KOPT-K1 (cell line): Measurements from ENCODE around the gene PRDM16.

Experiments used
- H3K27ac ChIP-seq: fragments of 200-600 bp; sonication (generic); 2 replicates; pipeline ENCODE4 v1.5.1; 2016; ENCODE audit warnings: antibody characterized with exemption, mild to moderate bottlenecking, low read depth, low read length; ENCODE audit not compliant: poor library complexity, severe bottlenecking
- H3K36me3 ChIP-seq: fragments of 200-600 bp; sonication (generic); 2 replicates; pipeline ENCODE4 v1.5.1; 2017; ENCODE audit warnings: antibody characterized with exemption, mild to moderate bottlenecking, low read length, moderate library complexity; ENCODE audit not compliant: insufficient read depth
- H3K9me3 ChIP-seq: fragments of 200-600 bp; sonication (generic); 2 replicates; pipeline ENCODE4 v1.5.1; 2017; ENCODE audit warnings: antibody characterized with exemption, low read length, mild to moderate bottlenecking; ENCODE audit not compliant: insufficient read depth, poor library complexity, severe bottlenecking

PRDM16 gene

DNA sequence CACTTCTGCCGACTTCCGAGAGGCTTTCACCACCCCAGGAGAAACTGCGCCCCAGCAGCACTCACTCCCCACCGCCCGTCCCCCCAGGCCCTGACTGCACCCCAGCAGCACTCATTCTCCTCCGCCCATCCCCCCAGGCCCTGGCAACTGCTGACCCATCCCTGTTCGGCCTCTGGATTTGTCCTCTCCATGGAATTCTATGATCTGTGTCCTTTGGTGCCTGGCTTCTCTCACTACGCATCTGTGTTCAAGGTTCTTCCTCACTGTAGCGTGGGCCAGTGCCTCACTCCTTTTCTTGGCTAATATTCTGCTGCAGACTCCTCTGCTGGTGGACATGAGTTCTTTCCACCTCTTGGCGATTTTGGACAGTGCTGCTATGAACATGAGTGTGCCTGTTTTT, 263.7 kb downstream of the PRDM16 start:
- Histone ChIP-seq H3K27ac (no peak overlapping the region), H3K9me3 (peaks cover 11% of the 10 kb centered on the region)

DNA sequence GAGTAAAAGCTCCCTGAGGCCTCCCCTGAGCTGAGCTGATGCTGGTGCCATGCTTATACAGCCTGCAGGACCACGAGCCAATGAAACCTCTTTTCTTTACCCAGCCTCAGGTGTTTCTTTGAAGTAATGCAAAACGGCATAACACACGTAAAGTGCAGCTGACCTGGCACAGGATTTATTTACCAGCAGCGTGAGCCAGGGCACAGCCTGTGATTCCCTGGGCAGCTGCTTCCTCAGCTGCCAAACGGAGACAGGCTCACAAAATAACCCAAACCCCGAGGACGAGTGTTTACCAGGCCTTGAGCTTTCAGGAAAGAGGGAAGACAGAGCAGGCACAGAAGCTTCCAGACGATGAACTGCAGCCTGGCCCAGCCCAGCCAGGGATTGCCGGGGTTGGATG, 264.9 kb downstream of the PRDM16 start:
- Histone ChIP-seq H3K36me3 (no peaks in the 10 kb centered on the region), H3K27ac (no peak overlapping the region), H3K9me3 (peaks cover 11% of the 10 kb centered on the region)

More for the DNA sequence above, 263.7 kb downstream of the PRDM16 start:
- H3K36me3 ChIP-seq = no peaks in the 10 kb centered on the region

DNA sequence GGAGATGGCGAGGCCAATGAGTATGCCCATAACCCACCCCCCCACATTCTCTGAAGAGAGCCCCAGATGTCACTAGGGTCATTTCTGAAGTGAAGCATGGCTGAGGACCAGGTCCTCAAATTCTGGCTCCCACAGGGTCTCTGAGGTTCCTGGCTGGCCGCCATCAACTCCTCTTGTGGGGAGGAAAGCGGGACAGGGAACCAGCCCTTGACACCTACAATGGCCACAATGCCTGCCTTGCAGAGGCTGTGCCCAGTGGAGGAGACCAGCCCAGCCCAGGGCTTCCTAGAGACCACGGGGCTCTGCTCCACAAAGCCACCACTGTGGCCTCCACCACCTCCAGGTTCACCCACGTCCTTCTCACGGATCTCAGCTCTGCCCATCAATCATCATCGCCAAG, 265.4 kb downstream of the PRDM16 start:
- Histone ChIP-seq H3K9me3 (peaks cover 11% of the 10 kb centered on the region), H3K27ac (no peak overlapping the region), H3K36me3 (no peaks in the 10 kb centered on the region)

DNA sequence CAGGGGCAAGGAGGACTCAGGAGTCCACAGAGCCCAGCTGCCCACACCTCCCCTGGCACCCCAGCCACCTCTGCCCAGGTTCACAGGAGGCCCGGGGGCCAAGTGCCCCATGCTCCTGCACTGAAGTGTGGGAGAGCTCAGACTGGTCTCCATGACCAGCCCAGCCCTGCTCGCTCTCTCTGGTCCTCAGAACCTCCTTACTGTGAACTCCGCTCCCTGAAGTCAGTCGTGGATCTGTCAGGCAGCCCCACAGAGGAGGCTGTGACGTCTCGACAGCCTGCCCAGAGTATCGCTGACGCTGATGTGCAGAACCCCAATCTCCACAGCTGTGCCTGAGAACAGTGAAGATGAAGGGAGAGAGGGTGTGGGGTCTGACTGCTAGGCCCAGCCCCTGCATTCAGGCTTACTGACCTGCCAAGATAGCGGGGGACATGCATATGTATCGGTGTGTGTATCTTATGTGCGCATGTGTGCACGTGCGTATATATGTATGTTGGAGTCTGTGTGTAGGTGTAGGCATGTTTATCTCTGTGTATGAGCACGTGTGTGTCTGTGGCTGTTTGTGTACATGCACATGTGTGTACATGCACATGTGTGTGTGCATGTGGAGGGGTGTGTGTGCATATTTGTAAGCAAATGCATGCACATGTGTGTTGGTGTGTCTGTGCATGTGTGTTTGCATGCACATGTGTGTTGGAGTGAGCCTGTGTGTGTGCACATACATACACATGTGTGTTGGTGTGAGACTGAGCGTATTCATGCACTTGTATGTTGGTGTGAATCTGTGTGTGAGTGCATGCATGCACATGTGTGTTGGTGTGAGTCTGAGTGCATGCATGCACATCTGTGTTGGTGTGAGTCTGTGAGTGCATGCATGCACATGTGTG, 267.0 kb downstream of the PRDM16 start:
- H3K36me3 ChIP-seq = no peaks in the 10 kb centered on the region
- H3K9me3 ChIP-seq = peaks cover 11% of the 10 kb centered on the region
- H3K27ac ChIP-seq = no peak overlapping the region

DNA sequence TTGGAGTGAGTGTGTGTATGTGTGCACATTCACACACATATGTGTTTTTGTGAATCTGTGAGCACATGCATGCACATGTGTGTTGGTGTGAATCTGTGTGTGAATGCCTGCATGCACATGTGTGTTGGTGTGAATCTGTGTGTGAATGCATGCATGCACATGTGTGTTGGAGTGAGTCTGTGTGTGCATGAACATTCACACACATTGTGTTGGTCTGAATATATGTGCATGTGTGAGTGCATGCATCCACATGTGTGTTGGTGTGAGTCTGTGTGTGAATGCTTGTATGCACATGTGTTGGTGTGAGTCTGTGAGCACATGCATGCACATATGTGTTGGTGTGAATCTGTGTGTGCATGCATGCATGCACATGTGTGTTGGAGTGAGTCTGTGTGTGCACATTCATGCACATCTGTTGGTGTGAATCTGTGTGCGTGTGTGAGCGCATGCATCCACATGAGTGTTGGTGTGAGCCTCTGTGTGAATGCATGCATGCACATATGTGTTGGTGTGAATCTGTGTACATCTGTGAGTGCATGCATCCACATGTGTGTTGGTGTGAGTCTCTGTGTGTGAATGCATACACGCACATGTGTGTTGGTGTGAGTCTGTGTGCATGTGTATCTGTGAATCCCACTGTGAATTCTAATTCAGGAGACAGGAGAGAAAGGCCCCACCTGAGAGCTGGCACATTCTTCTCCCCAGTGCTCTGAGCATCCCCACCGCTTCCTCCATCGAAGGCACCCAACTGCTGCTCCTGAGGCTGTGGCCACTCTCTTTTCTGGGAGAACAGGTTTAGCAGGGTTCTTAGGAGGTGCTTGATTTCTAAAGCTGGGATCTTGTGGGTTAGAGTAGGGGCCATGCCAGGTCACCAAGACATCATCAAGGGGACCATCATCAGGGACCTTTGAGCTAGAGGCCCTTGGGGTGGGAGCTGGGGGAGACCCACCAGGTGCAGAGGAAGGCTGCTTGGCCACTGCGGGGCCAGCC, 267.9 kb downstream of the PRDM16 start:
- H3K36me3 ChIP-seq = no peaks in the 10 kb centered on the region
- no peak overlapping the region for H3K27ac ChIP-seq
- peaks cover 11% of the 10 kb centered on the region for H3K9me3 ChIP-seq

DNA sequence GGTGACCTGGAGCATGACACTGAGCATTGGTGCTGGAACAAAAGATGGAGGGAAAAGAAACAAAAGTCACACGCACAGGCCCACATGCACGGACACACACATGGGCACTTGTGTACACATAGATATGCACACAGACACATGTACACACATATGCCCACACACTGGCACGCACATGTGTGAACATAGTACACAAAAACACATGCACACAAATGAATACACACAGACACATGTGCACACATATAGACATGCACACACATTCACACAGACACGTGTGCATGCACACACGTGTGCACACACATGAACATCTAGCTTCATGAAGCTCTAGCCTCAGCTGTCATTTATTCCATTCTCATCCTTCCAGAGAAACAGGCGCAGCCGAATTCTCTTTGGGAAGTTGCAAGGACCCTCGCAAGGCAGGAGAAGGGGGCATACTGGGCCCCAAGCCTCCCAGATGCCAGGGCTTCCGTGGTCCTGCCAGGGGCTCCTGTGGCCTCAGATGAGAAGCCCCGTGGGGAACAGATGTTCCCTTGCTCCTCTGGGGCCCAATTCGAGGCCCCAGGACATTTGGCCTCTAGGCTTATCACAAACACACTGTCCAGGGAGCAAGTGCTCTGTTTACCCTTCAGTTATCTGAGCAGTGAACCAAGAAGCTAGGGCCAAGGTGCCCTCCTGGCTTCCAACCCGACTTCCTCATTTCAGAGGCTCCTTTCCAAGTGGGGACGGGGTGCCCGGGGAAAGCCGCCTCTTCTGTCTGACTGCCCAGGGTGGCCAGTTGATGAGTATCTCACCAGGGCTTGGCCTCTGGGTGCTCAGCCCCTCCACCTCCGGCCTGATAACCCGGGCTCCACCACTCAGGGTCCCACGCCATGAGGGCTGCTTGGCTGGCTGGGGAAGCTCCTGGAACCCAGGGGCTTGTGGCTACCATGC, 269.1 kb downstream of the PRDM16 start:
- Histone ChIP-seq H3K27ac (no peak overlapping the region), H3K36me3 (no peaks in the 10 kb centered on the region), H3K9me3 (peaks cover 17% of the 10 kb centered on the region)

DNA sequence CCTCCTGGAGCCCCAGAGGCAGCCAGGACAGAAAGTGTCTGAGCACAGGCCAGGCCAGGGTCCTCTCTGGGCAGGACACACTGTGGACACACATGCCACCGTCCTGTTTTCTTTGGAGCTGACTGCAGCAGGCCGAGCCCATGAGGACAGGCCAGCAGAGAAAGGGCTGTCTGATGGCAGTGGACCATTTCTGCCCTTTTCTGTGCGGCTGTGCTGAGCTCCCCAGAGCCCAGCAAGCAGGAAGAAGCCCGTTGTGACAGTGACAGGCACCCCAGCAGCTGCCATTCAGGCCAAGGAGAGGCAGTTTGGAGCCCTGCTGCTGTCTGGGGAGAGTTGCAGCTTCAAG, 269.7 kb downstream of the PRDM16 start:
- Histone ChIP-seq H3K9me3 (peaks cover 23% of the 10 kb centered on the region), H3K27ac (no peak overlapping the region), H3K36me3 (no peaks in the 10 kb centered on the region)

DNA sequence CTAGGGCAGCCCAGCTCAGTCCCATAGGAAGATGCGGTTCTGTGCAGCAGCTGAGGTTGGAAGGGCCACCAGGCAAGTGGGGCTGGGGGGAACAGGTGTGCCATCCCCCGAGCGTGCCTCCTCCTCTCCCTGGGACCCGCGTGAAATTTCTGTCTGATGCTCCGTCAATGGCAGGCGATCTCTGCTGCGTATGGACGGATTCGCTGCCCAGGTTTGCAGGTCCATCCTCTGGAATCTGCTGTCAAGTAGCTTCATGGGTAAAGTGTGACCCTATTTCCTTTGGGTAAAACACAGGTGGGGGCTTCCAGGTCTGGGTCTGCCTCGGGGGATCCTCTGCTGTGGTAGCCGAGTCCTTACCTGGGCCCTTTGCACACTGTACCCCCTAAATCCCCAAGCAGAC, 270.9 kb downstream of the PRDM16 start:
- Histone ChIP-seq H3K9me3 (peaks cover 35% of the 10 kb centered on the region), H3K27ac (no peak overlapping the region)

DNA sequence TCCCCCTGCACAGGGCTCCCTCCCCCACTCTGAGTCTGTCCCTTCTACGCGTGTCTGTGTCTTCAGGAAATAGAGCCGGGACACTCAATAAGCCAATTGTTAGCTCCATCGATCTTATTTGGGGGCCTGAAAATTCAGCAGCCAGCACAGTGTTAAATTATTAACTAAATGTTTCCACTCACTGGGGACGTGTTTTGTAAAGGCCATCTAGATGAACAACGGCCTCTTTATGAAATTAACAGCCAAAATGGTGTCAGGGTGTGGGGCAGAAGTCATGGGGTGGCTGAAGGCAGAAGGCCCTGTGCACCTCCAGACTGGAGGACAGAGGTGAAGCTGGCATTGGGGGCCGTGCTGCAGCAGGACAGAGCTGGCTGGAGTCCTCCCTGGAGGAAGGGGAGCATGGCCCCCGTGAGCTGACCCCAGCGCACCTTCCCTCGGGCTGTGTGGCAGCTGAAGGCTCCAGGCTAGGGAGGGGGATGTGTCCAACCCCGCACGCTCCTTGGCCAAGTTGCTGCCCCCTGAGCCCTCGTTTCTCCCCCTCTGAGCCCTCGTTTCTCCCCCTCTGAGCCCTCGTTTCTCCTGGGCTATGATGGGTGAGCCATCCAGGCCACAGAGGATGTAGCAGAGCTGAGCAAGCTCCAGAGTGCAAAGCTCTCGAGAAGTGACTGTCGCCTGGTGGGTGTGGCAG, 271.7 kb downstream of the PRDM16 start:
- Histone ChIP-seq H3K36me3 (no peaks in the 10 kb centered on the region), H3K27ac (no peak overlapping the region), H3K9me3 (peaks cover 39% of the 10 kb centered on the region)

More for the DNA sequence above, 270.9 kb downstream of the PRDM16 start:
- H3K36me3 ChIP-seq = no peaks in the 10 kb centered on the region

DNA sequence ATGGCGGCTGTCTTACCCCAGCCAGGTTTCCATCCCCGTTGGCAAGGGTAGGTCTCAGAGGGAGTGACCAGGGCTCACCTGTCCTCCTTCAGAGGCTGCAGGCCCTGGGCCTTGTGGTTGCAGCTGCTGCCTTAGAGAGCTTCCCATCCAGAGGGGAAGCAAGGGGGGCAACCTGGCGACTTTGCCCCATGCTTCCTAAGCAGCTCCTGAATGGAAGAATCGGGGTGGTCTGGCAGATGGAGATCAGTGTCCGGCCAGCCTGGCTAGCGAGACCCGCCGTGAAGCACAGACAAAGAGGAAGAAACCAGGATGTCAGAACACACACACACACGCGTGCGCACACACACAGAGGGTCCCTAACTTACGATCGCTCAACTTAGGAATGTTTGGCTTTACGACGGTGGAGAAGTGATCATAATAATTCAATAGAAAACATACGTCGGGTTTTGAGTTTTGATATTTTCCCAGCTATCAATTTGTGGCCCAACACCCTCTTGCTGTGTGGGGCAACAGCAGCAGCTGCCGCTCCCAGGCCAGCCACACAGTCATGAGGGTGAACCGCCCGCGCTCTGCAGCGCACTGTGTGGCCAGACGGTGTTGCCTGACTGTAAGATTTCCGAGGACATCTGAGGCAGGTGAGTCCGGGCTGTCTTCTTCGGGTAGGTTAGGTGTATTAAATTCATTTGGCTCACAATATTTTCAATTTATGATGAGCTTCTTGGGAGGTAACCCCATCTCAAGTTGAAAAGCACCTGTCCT, 272.4 kb downstream of the PRDM16 start:
- Histone ChIP-seq H3K9me3 (peaks cover 35% of the 10 kb centered on the region), H3K27ac (no peak overlapping the region), H3K36me3 (no peaks in the 10 kb centered on the region)

DNA sequence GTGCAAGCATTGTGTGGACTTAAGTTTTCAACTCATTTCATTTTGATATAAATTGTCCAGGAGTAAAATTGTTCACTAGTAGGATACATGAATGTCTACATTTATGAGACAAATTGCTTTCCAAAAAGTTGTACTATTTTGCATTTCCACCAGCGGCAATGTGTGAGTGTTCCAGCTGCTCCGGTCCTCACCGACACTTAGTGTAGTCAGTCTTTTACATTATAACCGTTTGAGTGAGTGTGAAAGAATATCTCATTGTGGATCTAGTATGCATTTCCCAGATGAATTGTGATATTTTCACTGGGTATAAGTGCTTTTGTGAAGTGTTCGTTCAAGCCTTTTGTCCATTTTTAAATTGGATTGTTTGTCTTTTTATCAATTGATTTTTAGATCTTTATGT, 274.0 kb downstream of the PRDM16 start:
- no peak overlapping the region for H3K27ac ChIP-seq

DNA sequence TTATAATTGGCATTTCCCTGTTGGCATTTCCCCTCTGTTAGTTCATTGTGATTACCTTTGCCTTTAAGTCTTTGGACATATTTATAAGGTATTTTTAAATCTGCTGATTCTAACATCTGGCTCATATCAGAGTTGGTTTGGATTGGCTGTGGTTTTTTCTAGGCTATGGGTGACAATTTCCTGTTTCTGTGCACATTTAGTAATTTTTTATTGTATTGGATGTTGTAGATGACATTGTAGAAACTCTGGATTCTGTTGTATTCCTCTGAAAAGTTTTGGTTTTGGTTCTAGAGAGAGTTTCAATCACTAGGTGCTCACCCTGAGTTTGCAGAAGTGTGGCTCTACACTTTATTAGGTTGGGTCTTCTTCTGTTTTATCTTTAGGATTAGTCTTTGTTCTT, 275.4 kb downstream of the PRDM16 start:
- Histone ChIP-seq H3K27ac (no peak overlapping the region), H3K36me3 (no peaks in the 10 kb centered on the region), H3K9me3 (peaks cover 28% of the 10 kb centered on the region)

More for the DNA sequence above, 274.0 kb downstream of the PRDM16 start:
- no peaks in the 10 kb centered on the region for H3K36me3 ChIP-seq
- peaks cover 28% of the 10 kb centered on the region for H3K9me3 ChIP-seq

DNA sequence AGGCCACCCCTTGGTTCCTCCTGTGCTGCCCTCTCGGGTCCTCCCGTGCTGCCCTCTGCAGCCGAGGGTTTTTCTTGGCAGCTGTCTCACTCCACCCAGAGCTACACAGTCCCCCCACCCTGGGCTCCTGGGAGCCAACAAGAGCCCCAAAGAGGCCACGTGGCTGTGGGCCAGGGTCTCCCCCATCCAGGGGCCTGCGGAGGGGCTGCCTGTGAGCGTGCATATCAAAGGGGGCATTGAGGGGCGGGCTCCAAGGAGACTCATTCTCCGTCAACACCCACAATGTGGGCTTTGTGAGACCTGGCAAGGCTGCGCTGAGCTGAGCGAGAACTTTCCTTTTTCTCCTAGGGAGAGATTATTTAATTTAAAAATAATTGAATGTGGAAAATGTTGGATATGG, 276.8 kb downstream of the PRDM16 start:
- no peak overlapping the region for H3K27ac ChIP-seq
- H3K36me3 ChIP-seq = no peaks in the 10 kb centered on the region
- H3K9me3 ChIP-seq = peaks cover 28% of the 10 kb centered on the region
